ENCODE results near the gene DUSP22.
A peak's percentile ranks its signal among the peaks of the same experiment; 100 is the strongest.

The DUSP22 gene

DNA sequence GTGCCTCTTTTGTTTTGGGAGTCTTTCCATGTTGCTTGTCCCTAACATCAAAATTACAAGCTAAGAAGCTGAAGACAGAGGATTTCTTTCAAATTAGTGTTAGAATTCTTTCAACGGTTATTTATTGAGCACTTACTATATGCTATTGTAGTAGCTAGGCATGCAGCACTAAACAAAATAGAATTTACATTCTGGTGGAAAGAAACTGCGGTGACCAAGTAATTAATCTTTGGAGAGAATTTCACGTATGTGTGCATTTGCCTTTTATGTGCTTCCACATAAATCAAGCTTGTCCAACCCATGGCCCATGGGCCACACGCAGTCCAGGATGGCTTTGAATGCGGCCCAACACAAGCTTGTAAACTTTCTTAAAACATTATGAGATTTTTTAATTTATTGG, 33.0 kb upstream of the DUSP22 start:
- no peak for DNase-seq (ENCODE audit: low read depth in 2 of 2)
- H3K4me3 ChIP-seq (replicated peaks in 1 of 2; ENCODE audit: low read depth in 2 of 2, low read length in 2 of 2) = no peak overlapping the region
- no peak for TF ChIP-seq CTCF (IDR thresholded peaks at IDR 0.05; ENCODE audit: low read depth, low read length)

- TF ChIP-seq CTCF (IDR thresholded peaks at IDR 0.05; ENCODE audit: low read depth, low read length) = no peak
- DNase-seq (ENCODE audit: low read depth in 2 of 2) = no peak
- no peak overlapping the region for H3K4me3 ChIP-seq (replicated peaks in 1 of 2; ENCODE audit: low read depth in 2 of 2, low read length in 2 of 2)
Measured at GRCh38 chr6:259901-260508, 32.3 kb upstream of the DUSP22 start.

GRCh38 chr6:264626-265025, 27.7 kb upstream of the DUSP22 start:
- no peak for TF ChIP-seq CTCF (IDR thresholded peaks at IDR 0.05; ENCODE audit: low read depth, low read length)
- H3K4me3 ChIP-seq (replicated peaks in 1 of 2; ENCODE audit: low read depth in 2 of 2, low read length in 2 of 2) = no peak overlapping the region
- DNase-seq (ENCODE audit: low read depth in 2 of 2) = no peak

DNA sequence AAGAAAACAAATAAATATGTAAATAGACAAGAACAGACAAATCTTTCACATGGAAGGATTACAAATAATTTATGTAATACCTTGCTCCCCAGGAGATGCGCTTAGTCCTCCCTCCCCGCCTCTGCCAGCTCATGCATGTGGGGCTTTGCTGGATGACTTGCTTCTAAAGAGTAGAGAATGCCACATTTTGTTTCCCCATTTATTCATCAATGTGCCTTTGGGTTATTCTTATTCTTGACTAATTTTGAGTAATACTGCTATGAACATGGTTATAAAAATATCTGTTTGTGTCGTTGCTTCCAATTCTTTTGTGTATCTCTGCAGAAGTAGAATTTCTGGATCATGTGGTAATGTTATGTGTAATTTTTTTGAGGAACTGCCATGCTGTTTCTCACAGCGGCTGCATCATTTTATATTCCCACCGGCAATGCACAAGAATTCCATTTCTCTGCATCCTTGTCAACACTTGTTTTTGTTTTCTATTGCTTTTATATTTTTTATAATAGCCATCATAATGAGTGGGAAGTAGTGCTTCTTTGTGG, 23.8 kb upstream of the DUSP22 start:
- no peak for DNase-seq (ENCODE audit: low read depth in 2 of 2)
- TF ChIP-seq CTCF (IDR thresholded peaks at IDR 0.05; ENCODE audit: low read depth, low read length) = no peak
- no peak overlapping the region for H3K4me3 ChIP-seq (replicated peaks in 1 of 2; ENCODE audit: low read depth in 2 of 2, low read length in 2 of 2)

- no peak overlapping the region for H3K4me3 ChIP-seq (replicated peaks in 1 of 2; ENCODE audit: low read depth in 2 of 2, low read length in 2 of 2)
- no peak for TF ChIP-seq CTCF (IDR thresholded peaks at IDR 0.05; ENCODE audit: low read depth, low read length)
- peak; percentile 20 to 55 for DNase-seq (ENCODE audit: low read depth in 2 of 2)
Measured at GRCh38 chr6:273551-274058, 18.7 kb upstream of the DUSP22 start.

DNA sequence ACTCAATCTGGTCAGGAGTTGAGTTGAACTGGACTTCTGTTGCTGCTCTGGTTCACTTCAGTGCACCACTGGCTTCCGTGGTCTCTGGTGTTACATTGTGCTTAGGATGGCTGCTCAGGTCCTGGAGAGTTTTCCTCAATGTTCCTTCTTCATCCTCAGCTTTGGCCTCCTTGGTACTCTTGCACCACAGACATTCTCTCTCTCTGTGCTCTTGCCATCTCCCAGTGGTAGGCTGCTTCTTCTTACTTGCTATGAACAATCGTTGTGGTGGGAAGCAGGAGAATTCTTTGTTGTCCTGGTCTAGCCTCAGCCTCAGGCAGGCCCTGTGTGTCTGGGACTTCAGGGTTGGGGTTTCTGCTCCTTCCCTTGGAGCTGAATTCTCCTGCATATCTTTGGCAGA, 14.5 kb upstream of the DUSP22 start:
- DNase-seq (ENCODE audit: low read depth in 2 of 2) = no peak
- H3K4me3 ChIP-seq (replicated peaks in 1 of 2; ENCODE audit: low read depth in 2 of 2, low read length in 2 of 2) = no peak overlapping the region
- TF ChIP-seq CTCF (IDR thresholded peaks at IDR 0.05; ENCODE audit: low read depth, low read length) = no peak

- TF ChIP-seq CTCF (IDR thresholded peaks at IDR 0.05; ENCODE audit: low read depth, low read length) = no peak
- DNase-seq (ENCODE audit: low read depth in 2 of 2) = no peak
- H3K4me3 ChIP-seq (replicated peaks in 1 of 2; ENCODE audit: low read depth in 2 of 2, low read length in 2 of 2) = no peak overlapping the region
Measured at GRCh38 chr6:278494-278893, 13.8 kb upstream of the DUSP22 start.
